EH (cell line): ENCODE measurements around the gene LY86.

Source experiments
- DNase-seq: peaks from one replicate; pipeline ENCODE4 v3.0.0-alpha.2; 2015; ENCODE audit warnings: low read depth

The LY86 gene

GRCh38 chr6:6570929-6571671 lies 17.4 kb upstream of the LY86 start:
- no peak for DNase-seq

DNA sequence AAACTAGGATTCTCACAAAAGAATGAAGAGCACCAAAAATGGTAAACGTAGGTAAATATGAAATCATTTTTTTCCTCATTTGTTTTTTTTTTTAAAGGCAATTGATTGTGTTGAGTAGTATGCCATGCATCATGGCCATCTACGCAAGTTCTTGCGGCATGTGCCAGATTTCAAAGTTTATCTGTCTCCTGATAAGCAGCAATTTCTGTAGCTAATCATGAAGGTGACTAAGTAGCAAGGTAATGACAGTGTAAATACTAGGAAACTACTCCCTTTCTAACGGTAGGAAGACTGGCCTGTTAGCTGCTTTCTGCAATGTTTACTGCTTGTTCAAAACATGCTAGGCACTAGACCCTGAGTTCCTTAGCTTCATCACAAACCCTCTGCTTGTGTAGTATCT lies 13.4 kb upstream of the LY86 start:
- DNase-seq: no peak

- DNase-seq: no peak
These were observed 10.8 kb upstream of the LY86 start for GRCh38 chr6:6577735-6578134.

DNA sequence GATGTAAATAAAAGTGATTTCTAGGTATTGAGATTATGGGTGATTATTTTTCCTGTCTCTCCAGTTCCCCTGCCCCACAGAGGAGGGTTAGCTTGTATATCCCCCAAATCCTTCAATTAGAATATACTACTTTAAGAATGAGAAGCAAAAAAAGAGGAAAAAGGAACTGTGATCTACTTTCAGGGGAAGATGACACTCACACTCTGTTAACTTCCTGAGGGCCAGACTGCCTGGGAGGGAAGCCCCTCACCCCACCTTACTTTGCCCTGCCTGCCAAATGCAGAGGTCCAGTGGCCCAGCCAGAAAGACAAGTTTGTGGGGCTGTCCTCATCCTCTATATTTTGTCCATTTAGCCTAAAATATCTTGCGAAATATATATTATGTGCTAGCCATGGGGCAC lies 9.2 kb upstream of the LY86 start:
- no peak for DNase-seq

GRCh38 chr6:6580225-6580856 lies 8.2 kb upstream of the LY86 start:
- DNase-seq: no peak

DNA sequence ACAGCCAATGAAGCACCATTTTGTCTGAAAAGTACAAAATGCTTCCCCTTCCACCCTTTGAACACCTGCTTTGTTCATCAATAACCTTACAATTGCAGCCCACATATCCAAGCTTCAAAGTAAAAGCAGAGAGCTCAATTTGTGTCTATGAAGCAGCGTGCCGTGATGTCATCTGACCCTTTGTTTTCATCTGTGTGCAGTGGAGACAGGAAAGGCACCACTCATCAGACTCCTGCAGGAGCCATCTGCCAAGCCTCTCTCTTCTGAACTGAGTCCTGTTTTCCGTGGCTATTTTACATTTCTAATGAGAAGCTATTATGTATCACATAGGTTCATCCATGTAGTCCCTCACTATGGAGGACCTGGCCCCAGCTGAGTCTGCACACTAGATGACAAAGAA lies 7.5 kb upstream of the LY86 start:
- no peak for DNase-seq

DNA sequence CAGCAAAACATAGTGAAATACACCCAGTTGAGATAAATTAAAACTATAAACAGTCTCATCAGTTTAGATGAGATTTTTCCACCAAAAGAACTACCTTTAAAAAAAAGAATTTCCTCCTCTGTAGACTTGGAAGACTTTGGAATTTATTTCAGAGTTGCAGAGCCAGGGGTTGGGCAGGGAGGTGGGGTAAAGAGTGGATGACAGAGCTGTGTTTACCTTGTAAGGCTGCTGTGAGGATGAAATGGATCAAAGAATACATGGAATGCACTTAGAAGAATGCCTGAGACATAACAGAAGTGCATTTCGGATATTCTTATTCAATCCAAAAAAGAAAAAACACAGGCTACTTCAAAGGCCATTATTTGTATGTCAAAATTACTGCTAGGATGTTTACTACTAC lies 6.4 kb upstream of the LY86 start:
- DNase-seq: no peak

DNA sequence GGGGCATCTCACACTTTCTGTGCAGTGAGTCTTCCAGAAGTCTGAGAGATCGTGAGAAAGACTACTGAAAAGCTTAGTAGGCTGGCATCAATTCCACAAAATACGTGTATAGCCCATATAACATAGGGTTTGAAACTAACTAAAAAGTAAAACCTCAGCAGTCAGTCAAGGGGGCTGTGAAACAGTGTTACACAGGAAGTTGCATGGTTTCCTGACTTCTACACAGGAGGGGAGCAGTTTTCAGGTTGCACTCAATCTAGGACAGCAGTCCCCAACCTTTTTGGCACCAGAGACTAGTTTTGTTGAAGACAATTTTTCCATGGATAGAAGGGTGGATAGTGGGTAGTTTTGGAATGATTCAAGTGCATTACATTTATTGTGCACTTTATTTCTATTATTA lies 4.7 kb upstream of the LY86 start:
- no peak for DNase-seq

- no peak for DNase-seq
These were observed 4.1 kb upstream of the LY86 start for GRCh38 chr6:6584310-6585002.

DNA sequence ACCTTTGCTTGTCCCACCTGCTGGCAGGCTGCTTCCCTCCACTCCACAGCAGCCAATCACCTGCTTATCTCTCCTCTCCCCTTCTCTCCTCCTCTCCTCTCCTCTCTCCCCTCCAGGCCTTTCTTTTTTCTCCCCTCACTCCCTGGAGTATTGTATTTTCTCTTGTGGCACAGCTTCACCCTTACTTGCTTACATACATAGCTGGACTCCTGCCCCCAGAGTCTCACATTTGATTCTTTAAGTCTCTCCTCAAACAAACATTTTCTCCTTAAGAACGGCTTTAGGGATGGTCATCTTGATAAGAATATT lies 3.6 kb upstream of the LY86 start:
- DNase-seq: no peak

DNA sequence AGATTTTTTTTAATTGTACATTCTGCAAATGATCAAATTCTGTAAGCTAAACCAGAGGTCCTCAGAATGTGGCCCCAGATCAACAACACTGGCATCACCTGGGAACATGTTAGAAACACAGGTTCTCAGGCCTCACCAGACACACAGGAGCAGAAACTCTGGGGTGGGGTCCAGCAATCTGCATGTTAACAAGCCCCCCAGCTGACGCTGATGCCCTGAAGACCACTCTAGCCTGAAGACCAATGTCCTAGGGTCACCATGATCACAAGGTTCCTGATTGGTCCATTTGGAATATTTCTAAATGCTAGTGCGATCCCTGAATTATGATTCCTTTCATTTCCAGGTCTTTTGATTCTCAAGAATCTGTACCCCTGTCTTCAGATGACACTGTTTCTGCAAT lies 2.4 kb upstream of the LY86 start:
- no peak for DNase-seq

DNA sequence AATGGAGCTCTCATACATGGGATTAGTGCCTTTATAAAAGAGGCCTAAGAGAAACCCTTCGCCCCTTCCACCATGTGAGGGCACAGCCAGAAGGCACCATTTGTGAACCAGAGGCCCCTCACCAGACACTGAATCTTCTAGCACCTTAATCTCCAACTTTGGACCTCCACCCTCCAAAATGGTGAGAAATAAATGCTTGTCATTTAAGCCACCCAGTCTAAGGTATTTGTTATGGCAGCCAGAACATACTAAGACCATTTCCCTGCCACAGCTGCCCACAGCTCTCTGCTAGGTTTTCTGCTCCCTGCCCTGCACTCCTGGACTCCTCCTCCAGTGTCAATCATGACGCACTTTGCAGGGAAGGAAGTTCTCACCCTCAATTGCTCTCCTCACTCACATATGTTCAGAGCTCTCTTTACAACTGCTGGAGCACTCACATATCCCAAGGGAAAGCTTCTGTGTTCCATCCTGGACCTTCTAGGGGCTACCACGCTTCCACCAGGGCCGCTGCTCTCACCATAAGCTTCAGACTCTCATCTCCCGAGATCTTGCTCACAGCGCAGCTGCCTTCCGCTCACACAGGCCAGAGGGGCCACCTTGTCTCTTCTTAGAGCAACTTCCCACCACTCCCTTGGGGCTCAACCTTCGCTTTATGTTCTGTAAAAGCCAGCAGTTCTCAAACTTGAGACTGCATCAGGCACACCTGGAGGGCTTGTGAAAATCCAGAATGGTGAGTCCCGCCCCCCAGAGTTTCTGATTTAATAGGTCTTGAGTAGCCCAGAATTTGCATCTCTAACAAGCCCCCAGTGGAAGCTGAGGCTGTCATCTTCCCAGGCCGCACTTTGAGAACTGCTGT lies 1.6 kb upstream of the LY86 start:
- no peak for DNase-seq

- DNase-seq: no peak
These were observed 840 bp upstream of the LY86 start for GRCh38 chr6:6587696-6588063.

DNA sequence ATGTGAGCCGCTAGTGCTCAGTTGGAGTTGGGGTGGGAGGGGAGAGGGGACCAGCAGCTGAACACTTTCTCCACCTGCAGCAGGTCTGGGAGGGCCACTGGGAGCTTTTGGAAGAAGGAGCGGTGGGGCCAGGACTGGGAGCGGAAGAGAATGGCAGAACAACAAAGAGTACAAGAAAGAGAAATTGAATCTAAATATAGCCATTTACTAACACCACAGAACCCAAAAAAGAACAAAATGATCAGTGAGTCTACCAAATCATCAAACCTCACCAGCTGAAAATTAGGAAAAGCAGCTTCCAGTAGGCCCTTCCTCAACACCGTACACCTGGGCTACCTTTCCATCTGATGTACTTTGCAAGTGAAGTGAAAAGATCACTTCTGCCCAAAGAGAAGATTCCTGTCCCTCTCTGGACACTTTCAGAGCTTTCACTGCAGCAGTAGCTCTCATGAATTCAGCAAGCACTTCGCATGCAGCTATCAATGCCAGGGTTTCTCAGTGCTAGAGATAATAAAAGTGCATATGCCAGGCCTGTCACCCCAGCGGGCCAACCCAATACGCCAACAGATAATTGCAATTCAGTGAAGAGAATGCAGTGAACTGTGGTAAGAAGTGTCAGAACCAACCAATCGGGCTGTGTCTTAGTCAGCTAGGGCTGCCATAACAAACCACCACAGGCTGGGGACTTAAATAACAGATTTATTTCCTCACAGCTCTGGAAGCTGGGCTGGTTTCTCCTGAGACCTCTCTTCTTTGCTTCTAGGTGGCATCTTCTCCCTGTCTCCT lies 597 bp downstream of the LY86 start:
- no peak for DNase-seq

- DNase-seq: no peak
These were observed 2.0 kb downstream of the LY86 start for GRCh38 chr6:6590530-6590929.

- DNase-seq: no peak
These were observed 3.4 kb downstream of the LY86 start for GRCh38 chr6:6591778-6592465.

- no peak for DNase-seq
These were observed 4.4 kb downstream of the LY86 start for GRCh38 chr6:6592826-6593475.

GRCh38 chr6:6593867-6594468 lies 5.4 kb downstream of the LY86 start:
- no peak for DNase-seq

- DNase-seq: no peak
These were observed 6.5 kb downstream of the LY86 start for GRCh38 chr6:6595025-6595424.

GRCh38 chr6:6595952-6596351 lies 7.4 kb downstream of the LY86 start:
- no peak for DNase-seq
